Endothelial cell of umbilical vein (primary cell): ENCODE measurements around the gene UFSP2. TPM values are rescaled to one million over a fixed set of nuclear protein-coding genes. Genes with fewer than 3 reads are reported as not detected.

Experiments used
- BruUV-seq: library from RNA; stranded (reverse); fragments of 400-500 nt; replicated peaks from 2 replicates; lab custom pipeline; 2021; lab: Mats Ljungman, UMichigan
- CTCF ChIA-PET: fragments of 300-600, 350-600 bp; sonication (Branson Sonifier 250); formaldehyde crosslinking; loops from one replicate; lab custom pipeline; 2021; ENCODE audit warnings: antibody characterized with exemption, inconsistent platforms; lab: Charles Lee
- POLR2A ChIA-PET: fragments of 300-600, 350-600 bp; sonication (Branson Sonifier 250); formaldehyde crosslinking; loops from one replicate; lab custom pipeline; 2021; ENCODE audit warnings: antibody characterized with exemption, inconsistent platforms; lab: Charles Lee
- DNase-seq: peaks from one replicate; pipeline ENCODE4 v3.0.0-alpha.2; 2011; ENCODE audit warnings: low read depth, low spot score
- FAIRE-seq: peaks from 2 replicates; lab custom pipeline; 2011; peaks lifted over from hg19 to GRCh38; lab: Jason Lieb, UNC
- H2AFZ ChIP-seq: 2 replicates; pipeline ENCODE4 v1.6.0; 2012; ENCODE audit warnings: low read depth, low read length, control low read depth, inconsistent platforms
- H3K27ac ChIP-seq: 2 replicates; pipeline ENCODE4 v1.5.1; 2011; ENCODE audit warnings: low read depth, mild to moderate bottlenecking, control low read depth, low read length, moderate library complexity; ENCODE audit not compliant: insufficient read depth
- H3K27me3 ChIP-seq, 2 experiments: 2 replicates each; pipeline versions ENCODE4 v1.6.0 to v1.6.1; 2011; ENCODE audit warnings: low read length in 2 of 2, mixed read lengths in 1 of 2; ENCODE audit not compliant: control insufficient read depth in 2 of 2, insufficient read depth in 2 of 2
- H3K36me3 ChIP-seq, 2 experiments: 2 replicates in 1 of 2; 3 replicates in 1 of 2; pipeline ENCODE4 v1.5.1; 2011; ENCODE audit warnings: low read length in 2 of 2, mild to moderate bottlenecking in 1 of 2, moderate library complexity in 1 of 2; ENCODE audit not compliant: control insufficient read depth in 2 of 2, insufficient read depth in 2 of 2; ENCODE audit errors: extremely low read depth in 1 of 2
- H3K4me1 ChIP-seq: 3 replicates; pipeline ENCODE4 v1.5.1; 2011; ENCODE audit warnings: mild to moderate bottlenecking, low read length; ENCODE audit not compliant: control insufficient read depth, insufficient read depth; ENCODE audit errors: extremely low read depth
- H3K4me2 ChIP-seq: 2 replicates; pipeline ENCODE4 v1.6.1; 2011; ENCODE audit warnings: low read length, control low read depth, mixed read lengths; ENCODE audit not compliant: insufficient read depth
- H3K4me3 ChIP-seq, 3 experiments: fragments of 200-600 bp in 1 of 3; sonication (generic), shearing (Covaris generic) in 1 of 3; replicated peaks in 1 of 3; 2 replicates each; pipeline ENCODE4 v1.5.1; 2011 to 2016; ENCODE audit warnings: control low read depth in 3 of 3, low read length in 3 of 3, mild to moderate bottlenecking in 2 of 3, inconsistent platforms in 1 of 3, low read depth in 1 of 3, moderate library complexity in 1 of 3; ENCODE audit not compliant: insufficient read depth in 1 of 3
- H3K79me2 ChIP-seq: 2 replicates; pipeline ENCODE4 v1.6.0; 2012; ENCODE audit warnings: low read length, inconsistent platforms; ENCODE audit not compliant: control insufficient read depth, insufficient read depth
- H3K9ac ChIP-seq: replicated peaks from 2 replicates; pipeline ENCODE3; 2011; ENCODE audit warnings: low read length, control low read depth; ENCODE audit not compliant: insufficient read depth; ENCODE audit errors: extremely low read depth
- H3K9me1 ChIP-seq: replicated peaks from 3 replicates; pipeline ENCODE4 v1.6.0; 2011; ENCODE audit warnings: mild to moderate bottlenecking, low read length; ENCODE audit not compliant: control insufficient read depth, insufficient read depth; ENCODE audit errors: extremely low read depth
- H3K9me3 ChIP-seq: replicated peaks from 2 replicates; pipeline ENCODE4 v1.5.1; 2012; ENCODE audit warnings: low read length, inconsistent platforms; ENCODE audit not compliant: control insufficient read depth, insufficient read depth
- H4K20me1 ChIP-seq: replicated peaks from 2 replicates; pipeline ENCODE3; 2011; ENCODE audit warnings: mild to moderate bottlenecking, low read length; ENCODE audit not compliant: control insufficient read depth, insufficient read depth; ENCODE audit errors: extremely low read depth
- CTCF ChIP-seq, 2 donors: IDR thresholded peaks; 1 replicate in 1 of 2; 2 replicates in 1 of 2; pipeline ENCODE4 v1.5.1; 2011; ENCODE audit warnings: low read length in 2 of 2, mild to moderate bottlenecking in 2 of 2, moderate library complexity in 2 of 2, control low read depth in 1 of 2, inconsistent platforms in 1 of 2, low read depth in 1 of 2; ENCODE audit not compliant: insufficient read depth in 1 of 2; ENCODE audit errors: extremely low read depth in 1 of 2
- EZH2 ChIP-seq: IDR thresholded peaks from 2 replicates; pipeline ENCODE4 v1.6.1; 2012; ENCODE audit warnings: borderline replicate concordance, low read depth, mild to moderate bottlenecking, moderate library complexity, low read length, inconsistent platforms; ENCODE audit not compliant: severe bottlenecking
- FOS ChIP-seq: IDR thresholded peaks from 2 replicates; pipeline ENCODE4 v1.6.1; 2011; ENCODE audit warnings: mild to moderate bottlenecking, low read length, moderate library complexity, borderline replicate concordance; ENCODE audit not compliant: insufficient read depth
- GATA2 ChIP-seq: IDR thresholded peaks from 2 replicates; pipeline ENCODE4 v1.7.0; 2011; ENCODE audit warnings: low read depth, mild to moderate bottlenecking, moderate library complexity, mixed read lengths, low read length; ENCODE audit not compliant: insufficient read length, insufficient read depth
- JUN ChIP-seq: IDR thresholded peaks from 2 replicates; pipeline ENCODE4 v1.6.1; 2011; ENCODE audit warnings: borderline replicate concordance, low read depth; ENCODE audit not compliant: insufficient read length, insufficient read depth
- MAX ChIP-seq: IDR thresholded peaks from 2 replicates; pipeline ENCODE4 v1.6.1; 2011; ENCODE audit not compliant: insufficient read depth, insufficient read length
- MYC ChIP-seq: IDR thresholded peaks from one replicate; pipeline ENCODE4 v1.6.1; 2011; ENCODE audit warnings: mild to moderate bottlenecking, low read depth, low read length
- POLR2A ChIP-seq: IDR thresholded peaks from 2 replicates; pipeline ENCODE4 v1.6.1; 2012; ENCODE audit warnings: low read depth, mild to moderate bottlenecking, control low read depth, low read length
- POLR2AphosphoS5 ChIP-seq: IDR thresholded peaks from 2 replicates; pipeline ENCODE4 v1.6.1; 2012; ENCODE audit warnings: low read depth, mild to moderate bottlenecking, control low read depth, low read length, moderate library complexity; ENCODE audit not compliant: insufficient read depth
- dilution Hi-C: fragments of 300-500 bp; cut with MboI; formaldehyde crosslinking; loops from one replicate; pipeline ENCODE4 v1.15.0; 2019; ENCODE audit warnings: low sequenced_read_pairs; ENCODE audit not compliant: extremely low pct_ligation_motif_present
- intact Hi-C: fragments of 100-400 bp; cut with micrococcal nuclease; formaldehyde crosslinking; loops from one replicate; pipeline ENCODE4 v1.10.0; 2022
- polyA plus RNA-seq, 4 experiments: library from polyadenylated mRNA; depleted of rRNA in 3 of 4; stranded (reverse) in 3 of 4; unstranded in 1 of 4; fragments of >200 nt; gene quantifications; 2 replicates each; pipeline versions ENCODE4 v1.2.1 to v1.2.3, GENCODE V29; 2011 to 2012; ENCODE audit warnings: missing spikeins in 1 of 4
- total RNA-seq: library from RNA; stranded (reverse); gene quantifications from 2 replicates; pipeline ENCODE4 v1.2.3, GENCODE V29; 2021

UFSP2 gene
- total and polyA plus RNA-seq, 2 donors (not counting 3 experiments of a cell fraction or from before 2014, with no cell fraction given), result 25.2 to 26.7 TPM

- H4K20me1 ChIP-seq, result no peaks in the 10 kb centered on the region
- no peaks in the 10 kb centered on the region for H3K9me3 ChIP-seq
- H3K9me1 ChIP-seq, result no peaks in the 10 kb centered on the region
- no peaks in the 10 kb centered on the region for H3K4me1 ChIP-seq
- TF ChIP-seq FOS (peak; percentile 8), MAX (no peak)
- no peak overlapping the region for H2AFZ ChIP-seq
- intact Hi-C loops, result no loop called here
- H3K9ac ChIP-seq, result no peak overlapping the region
- no peak overlapping the region for H3K4me2 ChIP-seq
- no peak overlapping the region for H3K4me3 ChIP-seq
- H3K27ac ChIP-seq, result no peak overlapping the region
- DNase-seq (no peak), FAIRE-seq (no peak)
- no peaks in the 10 kb centered on the region for H3K79me2 ChIP-seq
- BruUV-seq, result no TSS peak
- no peaks in the 10 kb centered on the region for H3K36me3 ChIP-seq
- no peaks in the 10 kb centered on the region for H3K27me3 ChIP-seq
- ChIA-PET POLR2A (no interaction called here), CTCF (interaction anchor here (1.1 to 1.6 kb wide), 4 partner anchors 9 to 254 kb away, joined by 3 to 5 read pairs (median 4); a partner anchor contains a TSS)
- dilution Hi-C loops, result no loop called here
These were observed 12.0 kb upstream of the UFSP2 start for GRCh38 chr4:185437809-185438208.

- Histone ChIP-seq H3K4me2 (no peak overlapping the region), H3K9me3 (no peaks in the 10 kb centered on the region), H3K27ac (no peak overlapping the region), H3K36me3 (no peaks in the 10 kb centered on the region), H3K27me3 (no peaks in the 10 kb centered on the region), H3K79me2 (no peaks in the 10 kb centered on the region), H3K9me1 (no peaks in the 10 kb centered on the region), H3K9ac (no peak overlapping the region), H2AFZ (no peak overlapping the region), H3K4me1 (no peaks in the 10 kb centered on the region), H3K4me3 (no peak overlapping the region), H4K20me1 (no peaks in the 10 kb centered on the region)
- DNase-seq, result no peak
- dilution Hi-C loops (no loop called here), intact Hi-C loops (no loop called here)
- ChIA-PET CTCF (interaction anchor here (1.1 to 1.4 kb wide), 2 partner anchors 9 to 162 kb away, joined by 3 to 4 read pairs; a partner anchor contains a TSS), POLR2A (no interaction called here)
- no peak for FAIRE-seq
- TF ChIP-seq MYC, result no peak
- TF ChIP-seq EZH2, result no peak
- no peak for TF ChIP-seq GATA2
- TF ChIP-seq JUN, result no peak
- no peak for TF ChIP-seq CTCF (IDR thresholded peaks at IDR 0.05; ENCODE audit: extremely low read depth in 1 of 2, insufficient read depth in 1 of 2, low read depth in 1 of 2, low read length in 2 of 2)
- TF ChIP-seq FOS, result no peak
- no peak for TF ChIP-seq POLR2A
- no peak for TF ChIP-seq MAX
- TF ChIP-seq POLR2AphosphoS5, result no peak
- no TSS peak for BruUV-seq
These were observed 9.7 kb upstream of the UFSP2 start for GRCh38 chr4:185435466-185435865.
